GM19468 (cell line): ENCODE data around the gene IGLON5.

ENCODE experiments used
- ATAC-seq: cut with Tn5 transposase; IDR thresholded peaks from one replicate; pipeline ENCODE4 v1.9.1; 2021; ENCODE audit warnings: mild to moderate bottlenecking, moderate library complexity, moderate number of reproducible peaks; ENCODE audit not compliant: unreplicated experiment; ENCODE audit errors: extremely low read depth

The IGLON5 gene

DNA sequence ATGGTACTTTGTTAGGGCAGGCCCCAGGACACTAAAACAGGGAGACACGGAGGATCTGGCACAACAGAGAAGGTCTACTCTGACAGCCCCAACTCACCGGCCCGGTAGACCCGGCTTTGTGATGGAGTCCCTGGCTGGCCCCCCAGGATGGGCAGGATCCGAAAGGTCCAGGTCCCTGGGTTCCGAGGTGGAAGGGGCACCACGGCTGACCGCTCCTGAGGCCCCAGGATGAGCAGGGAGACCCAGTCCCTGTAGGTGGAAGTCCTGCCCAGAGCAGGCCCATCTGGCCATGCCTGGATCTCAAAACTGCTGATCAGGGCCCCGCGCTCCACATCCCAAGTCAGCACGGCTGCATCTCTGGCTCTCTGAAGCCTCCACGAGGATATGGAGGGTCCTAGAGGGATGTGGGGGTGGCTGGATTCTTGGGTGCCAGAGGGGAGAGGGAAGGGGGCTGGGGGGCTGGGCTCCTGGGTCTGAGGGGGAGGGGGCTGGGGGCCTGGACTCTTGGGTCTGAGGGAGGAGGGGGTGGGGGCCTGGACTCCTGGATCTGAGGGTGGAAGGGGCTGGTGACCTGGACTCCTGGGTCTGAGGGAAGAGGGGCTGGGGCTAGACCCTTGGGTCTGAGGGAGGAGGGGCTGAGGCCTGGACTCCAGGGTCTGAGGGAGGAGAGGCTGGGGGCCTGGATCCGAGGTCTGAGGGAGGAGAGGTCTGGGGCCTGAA, 25.9 kb downstream of the IGLON5 start:
- no peak for ATAC-seq

DNA sequence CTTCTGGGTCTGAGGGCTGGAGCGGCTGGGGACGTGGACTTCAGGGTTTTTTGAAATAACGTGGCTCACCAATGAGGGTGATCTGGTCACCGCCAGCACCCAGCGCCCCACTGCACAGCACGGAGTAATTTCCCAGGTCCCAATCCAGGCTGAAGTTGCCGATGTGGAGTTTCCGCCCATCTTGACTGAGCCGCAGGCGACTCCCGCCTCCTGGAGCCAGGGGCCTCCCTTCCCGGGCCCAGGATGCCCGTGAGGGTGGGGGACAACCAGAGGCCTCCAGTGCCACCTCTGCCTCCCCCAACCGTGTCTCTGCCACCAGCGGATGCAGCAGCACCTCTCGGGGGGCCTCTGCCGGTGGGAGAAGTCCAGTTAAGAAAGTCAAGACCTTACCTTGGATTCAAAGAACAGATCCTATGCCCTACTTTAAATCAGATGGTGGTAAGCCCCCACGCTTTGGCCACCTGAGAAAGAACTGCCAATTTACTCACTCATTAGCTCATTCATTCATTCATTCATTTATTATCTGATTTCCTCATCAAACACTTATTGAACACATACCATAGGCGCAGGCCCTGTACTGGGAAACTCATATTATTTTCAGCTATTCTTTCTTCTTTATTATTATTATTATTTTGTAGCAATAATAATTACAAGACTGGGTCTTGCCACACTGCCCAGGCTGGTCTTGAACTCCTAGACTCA, 26.6 kb downstream of the IGLON5 start:
- no peak for ATAC-seq

DNA sequence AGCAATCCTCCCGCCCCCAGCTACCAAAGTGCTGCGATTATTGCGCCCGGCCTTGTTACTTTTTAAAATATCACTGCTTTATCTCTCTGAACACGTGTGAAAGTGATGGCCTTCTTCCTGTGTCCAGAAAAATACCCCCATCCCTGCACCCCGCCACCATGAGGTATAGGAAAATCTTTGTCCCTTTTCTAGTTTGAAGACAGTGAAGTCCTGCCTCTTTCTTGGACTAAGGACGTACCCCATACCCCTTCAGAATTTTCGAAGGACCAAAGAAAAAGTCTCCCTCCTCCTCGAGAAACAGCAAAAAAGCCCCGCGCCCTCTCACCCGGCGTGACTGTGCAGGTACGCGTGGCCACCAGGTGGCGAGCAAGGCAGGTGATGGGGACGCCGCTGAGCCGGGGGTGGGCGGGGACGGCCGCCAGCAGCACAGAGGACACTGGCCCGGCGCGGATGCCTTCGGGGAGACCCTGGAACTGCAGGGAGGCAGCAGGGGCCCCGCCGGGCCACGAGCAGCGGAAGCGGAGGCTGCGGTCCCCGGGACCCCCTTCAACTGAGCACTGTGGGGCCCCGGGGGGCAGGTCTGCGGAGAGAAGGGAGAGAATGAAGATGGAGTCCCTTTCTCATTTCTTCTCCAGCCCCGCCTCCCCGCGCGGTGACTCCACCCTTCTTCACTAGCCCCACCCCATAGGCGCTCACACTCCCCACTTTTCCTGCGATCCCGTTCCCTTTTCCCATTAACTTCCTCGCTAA, 27.3 kb downstream of the IGLON5 start:
- peak; percentile 57 for ATAC-seq

DNA sequence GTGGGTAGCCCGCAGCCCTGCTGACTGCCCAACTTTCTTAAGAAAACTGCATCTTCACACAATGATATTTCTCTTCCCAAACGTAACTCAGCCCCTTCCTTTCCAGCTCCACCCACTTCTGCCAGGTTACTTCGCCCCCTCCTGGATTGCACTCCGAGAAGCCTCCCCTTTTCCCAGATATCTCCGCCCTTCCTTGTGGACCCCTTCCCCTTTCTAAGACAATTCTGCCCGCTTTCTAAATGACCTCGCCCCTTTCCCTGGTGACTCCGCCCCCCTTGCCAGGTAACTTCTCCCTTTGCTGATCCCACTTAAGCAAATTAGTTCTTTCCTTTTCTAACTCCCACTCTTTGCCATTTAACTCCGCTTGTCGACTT, 27.9 kb downstream of the IGLON5 start:
- ATAC-seq = no peak

DNA sequence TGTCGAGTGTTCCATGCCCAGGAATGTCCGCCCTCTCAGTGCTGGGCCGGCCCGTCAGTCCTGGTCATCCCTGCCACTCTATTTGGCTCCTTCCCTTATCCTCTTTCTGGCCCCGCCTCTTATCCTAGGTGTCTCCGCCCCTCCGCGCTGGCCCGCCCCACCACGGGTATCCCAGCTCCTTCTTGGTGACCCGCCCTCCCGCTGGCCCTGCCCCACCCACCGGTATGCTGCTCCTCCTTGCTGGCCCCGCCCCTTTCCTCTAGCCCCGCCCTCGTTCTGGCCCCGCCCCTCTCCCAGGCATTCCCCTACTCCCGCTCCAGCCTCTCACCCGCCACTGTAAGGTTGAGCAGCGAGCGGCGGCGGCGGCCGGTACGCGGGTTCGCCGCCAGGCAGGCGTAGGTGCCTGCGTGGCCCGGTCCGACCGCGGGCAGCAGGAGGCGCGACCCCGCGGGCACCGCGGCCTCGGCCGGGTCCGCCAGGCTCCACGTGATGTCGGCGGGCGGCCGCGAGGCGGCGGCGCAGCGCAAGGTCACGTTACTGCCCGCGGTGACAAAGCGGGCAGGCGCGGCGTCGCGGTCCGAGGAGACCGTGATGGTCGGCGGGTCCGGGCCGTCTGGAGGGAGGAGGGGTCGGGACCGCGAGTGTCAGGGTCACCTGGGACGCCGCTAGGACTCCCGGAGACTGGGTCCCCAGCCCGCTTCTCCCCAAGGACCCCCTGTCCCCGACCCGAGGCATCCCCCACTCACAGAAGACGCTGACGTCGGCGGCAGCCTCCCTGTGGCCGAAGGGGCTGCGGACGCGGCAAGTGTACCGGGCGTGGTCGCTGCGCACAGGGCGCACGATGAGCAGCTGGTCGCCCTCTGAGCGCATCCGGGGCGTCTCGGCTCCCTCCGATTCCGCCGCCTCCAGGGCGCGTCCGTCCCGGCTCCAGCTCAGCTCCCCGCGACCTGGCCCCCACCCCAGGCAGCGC, 28.5 kb downstream of the IGLON5 start:
- ATAC-seq = no peak

DNA sequence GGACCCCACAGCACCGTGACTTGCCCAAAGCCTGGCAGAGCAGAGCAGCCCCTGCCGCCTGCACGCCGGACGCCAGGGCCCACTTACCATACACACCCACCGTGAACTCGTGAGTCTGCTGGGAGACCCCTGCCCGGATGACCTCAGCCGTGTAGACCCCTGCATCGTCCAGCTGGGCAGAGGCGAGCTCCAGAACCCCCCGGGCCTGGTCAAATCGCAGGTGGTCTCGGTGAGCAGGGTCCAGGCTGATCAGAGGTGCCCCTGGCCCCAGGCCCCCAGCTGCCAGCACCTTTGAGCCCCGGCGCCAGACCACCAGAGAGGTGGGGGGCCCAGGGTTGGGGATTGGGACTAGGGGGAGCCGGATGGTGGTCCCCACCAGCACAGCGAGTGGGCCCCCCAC, 29.6 kb downstream of the IGLON5 start:
- no peak for ATAC-seq

DNA sequence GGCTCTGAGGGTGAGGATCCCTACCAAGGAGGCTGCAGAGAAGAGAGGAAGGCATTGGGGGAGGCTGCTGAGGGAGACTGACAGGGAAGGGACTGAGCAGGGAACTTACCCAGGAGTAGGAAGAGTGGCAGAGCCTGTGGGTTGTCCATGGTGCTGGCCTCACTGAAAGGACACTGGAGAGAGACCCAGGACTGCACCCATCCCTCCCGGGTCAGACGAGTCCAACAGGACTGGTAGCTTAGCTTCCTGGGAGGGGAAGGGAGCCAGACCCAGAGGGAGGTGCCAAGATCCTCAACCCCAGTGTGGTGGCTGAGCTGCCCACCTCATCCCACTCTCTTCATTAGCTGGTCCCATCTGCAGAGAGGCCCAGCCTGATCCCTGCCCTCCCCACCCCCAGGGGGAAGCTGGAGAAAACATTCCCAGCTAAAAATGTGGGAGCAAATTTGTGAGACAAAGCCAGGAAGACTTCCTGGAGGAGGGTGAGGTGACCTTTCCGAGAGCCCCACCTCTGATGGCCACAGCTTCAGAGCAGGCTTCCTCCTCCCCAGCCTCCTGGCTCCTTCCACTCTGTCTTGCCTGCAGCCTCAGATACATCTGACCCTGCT, 30.6 kb downstream of the IGLON5 start, which contains the start of gene VSIG10L:
TSS of gene VSIG10L (minus strand) at position 164 of the 605 bp plus-strand sequence. CDS start at position 149, 15 bp downstream.
- no peak for ATAC-seq

DNA sequence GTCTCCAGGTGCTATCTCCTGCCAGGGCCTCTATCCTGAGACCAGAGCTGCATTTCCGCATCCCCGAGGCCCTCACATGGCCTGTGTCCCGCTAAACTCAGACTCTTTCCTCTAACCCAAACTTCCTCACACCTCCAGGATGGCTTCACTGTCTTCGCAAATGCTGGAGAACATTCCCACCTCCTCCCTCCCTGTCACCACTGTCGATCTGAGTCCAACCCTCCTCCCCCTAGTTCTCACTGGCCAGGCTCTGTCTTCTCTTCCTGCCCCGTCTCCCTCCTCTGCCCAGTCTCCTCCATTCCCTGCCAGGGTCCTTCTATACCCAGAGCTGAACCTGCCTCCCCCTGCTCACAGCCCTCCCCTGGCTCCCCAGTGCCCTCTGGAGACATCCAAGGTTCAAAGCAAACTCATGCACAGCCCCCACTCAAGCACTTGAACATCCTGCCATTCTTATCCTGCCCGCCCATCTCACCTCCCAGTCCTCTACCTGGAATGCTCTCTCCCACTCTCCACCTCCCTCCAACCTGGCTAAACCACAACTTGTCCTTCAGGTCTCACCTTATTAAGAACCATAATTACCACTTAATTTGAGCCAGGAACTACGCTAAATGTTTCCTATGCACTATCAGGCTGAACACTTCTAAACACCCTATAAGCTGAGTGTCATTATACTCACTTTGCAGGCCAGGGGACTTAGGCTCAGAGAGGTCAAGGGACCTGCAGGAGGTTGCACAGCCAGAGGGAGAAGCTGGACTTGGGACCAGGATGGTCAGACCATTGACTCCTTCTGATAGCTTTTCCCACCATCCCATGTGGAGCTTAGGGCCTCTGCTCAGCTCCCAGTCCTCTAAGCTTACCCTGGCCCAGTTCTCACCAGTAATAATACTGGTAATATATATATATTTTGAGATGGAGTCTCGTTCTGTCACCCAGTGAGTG, 31.5 kb downstream of the IGLON5 start:
- ATAC-seq = no peak

DNA sequence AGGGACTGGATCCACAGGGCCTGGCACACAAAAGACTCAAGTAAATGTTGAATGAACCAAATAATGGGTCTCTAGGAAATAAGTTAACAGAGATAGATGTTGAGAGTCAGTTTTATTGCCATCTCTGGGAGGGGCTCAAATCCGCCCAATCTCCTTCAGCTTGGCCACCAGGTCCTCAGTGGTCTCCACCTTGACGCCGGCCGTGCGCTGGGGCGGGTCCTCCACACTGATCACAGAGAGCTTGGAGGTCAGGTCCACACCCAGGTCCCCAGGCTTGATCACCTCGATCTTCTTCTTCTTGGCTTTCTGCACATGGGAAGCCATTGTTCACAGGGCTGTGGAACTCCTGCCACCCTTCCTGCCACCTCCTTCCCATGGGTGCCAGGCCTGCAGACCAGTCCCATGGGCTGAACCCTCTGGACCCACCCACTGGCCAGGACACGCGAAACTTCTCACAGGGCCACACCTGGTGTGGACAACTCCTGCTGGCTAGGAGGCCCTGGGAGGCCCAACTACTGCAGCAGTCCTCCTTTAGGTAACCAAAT, 33.7 kb downstream of the IGLON5 start:
- ATAC-seq = no peak

DNA sequence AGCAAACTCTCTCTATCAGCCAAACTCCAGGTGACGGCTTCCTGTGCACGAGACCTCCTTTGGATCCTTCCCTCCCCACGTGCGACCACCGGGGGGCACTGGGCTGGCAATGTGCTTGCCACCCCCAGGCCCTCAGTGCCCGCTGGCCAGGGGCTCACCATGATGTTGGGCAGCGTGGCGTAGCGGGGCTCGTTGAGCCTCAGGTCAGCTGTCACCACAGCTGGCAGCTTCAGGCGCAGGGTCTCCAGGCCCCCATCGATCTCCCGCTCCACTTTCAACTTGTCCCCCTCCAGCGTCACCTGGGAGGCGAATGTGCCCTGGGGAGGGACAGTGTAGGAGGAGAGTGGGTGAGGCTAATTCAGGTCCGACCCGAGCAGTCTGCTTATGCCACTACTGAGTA, 35.3 kb downstream of the IGLON5 start:
- no peak for ATAC-seq

DNA sequence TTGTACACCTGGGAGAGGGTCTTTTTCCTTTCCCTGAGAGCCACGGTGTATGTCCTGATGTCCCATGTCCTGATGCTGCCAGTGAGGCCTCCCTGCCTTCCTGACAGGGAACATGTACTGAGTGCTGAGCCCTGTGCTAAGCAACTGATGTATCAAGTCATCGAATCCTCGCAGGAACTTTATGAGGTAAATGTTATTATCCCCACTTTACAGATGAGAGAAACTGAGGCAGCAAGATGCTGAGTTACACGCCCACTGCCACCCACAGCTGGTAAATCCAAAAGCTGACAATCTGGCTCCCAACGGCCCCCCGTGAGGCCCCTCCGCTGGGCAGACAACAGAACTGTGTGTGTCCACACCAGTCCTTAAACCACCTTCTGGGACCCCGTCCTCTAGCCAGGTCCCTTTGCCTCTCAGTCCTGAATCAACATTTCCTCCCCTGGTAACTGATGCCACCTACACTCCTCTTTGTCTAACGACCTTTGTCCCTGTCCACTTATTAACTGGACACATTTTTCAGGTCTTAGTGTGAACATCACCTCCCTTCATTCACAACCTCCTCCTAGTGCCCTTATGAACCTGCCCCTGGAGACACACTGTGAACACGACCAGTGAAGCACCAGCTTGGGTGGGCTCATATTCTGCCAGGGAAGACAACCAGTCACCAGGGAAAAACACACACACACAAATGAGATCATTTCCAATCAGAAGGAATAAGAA, 35.9 kb downstream of the IGLON5 start:
- ATAC-seq = no peak

DNA sequence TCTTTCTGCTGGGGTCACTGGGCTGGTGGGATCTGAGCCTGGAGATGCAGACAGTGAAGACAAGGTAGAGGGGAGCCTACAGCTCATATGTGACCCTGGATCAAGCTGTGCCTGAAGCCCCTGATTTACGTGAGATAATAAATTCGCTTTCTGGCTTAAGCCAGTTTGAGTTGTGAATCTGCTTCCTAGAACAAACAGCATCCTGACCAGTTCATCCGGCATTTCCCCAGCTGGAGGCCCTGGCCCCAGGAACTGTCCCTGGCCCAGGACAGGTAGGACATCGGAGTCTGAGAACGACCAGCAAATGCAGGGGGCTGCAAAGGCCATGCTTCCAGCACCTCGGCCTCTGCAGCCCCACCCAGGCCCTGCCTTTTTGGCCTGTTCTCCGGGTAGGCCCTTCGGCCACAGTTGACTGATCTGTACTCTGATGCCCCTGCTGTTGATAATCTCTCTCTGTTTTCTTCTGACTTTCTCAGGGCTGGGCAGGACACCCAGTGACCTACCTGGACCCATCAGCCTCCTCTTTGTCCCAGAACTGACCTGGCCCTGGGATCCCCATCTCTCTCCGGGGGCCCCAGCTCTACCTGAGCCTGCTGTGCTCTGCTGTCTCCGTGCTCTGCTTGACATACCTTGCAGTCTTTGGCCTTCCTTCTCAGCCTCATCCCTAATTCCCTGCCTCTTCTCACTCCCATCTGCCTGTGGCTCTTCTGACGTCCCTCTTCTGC, 40.0 kb downstream of the IGLON5 start:
- ATAC-seq = no peak

DNA sequence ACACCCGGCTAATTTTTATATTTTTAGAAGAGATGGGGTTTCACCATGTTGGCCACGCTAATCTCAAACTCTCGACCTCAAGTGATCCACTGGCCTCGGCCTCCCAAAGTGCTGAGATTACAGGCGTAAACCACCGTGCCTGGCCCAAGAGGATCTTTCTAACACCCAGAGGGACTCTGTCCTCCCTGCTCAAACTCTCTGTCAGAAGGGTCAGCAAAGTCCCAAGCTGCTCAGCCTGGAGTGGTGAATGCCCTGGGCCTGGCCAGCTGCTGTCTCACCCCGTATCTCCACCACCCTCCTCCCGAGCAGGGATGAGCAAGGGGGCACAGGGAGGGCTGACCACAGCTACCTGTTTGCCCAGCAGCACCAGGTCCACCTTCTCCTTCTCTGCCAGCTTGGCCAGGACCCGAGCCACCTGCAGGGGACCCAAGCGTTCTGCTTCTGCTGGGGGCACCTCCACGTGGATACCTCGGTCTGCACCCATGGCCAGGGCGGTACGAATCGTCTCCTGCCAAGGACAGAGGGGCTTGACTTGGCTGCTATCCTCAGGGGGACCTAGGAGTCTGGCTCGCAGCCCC, 41.4 kb downstream of the IGLON5 start:
- no peak for ATAC-seq

DNA sequence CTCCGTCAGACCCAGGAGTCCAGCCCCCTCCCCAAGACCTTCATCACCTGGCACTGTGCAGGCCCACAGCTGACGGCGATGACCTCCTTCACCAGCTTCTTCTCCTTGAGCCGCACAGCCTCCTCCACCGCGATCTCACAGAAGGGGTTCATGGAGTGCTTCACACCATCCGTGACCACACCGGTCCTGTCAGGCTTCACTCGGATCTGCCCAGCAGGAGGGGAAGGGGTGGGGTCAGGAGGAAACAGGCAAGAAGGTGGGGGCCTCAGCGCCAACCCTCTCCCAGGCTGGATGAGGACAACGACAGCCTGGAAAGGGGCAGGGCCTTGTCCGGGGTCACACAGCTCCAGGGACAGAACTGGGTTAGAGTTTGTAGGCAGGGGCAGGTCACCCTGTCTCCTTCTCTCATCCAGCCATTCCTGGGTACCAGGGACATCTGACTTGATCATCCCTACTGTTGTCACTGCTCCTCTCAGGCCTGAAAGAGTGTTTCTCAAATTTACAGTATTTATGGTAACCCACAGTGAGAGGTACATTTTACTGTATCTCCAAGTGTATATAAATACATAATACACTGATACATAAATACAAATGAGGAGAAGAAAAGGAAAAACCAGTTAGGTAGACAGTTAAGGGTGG, 42.8 kb downstream of the IGLON5 start:
- ATAC-seq = no peak

DNA sequence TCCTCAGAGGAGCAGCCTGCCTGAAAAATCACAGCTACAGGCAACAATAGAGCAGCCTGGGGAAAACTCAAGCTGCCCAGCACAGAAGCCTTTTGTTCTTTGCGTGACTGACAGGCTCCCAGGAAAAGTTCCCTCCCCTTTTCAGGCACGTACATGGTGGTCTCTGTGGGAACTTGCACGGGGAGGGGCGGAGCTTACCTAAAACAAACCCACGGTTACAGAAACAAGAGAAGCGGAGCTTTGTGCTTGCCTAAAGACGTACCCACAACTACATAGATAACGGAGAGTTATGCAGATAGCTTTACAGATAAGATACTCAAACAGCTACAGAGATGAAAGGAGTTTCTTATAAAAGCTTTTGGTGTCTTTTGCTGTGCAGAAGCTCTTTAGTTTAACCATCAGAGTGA, 43.3 kb downstream of the IGLON5 start:
- no peak for ATAC-seq

DNA sequence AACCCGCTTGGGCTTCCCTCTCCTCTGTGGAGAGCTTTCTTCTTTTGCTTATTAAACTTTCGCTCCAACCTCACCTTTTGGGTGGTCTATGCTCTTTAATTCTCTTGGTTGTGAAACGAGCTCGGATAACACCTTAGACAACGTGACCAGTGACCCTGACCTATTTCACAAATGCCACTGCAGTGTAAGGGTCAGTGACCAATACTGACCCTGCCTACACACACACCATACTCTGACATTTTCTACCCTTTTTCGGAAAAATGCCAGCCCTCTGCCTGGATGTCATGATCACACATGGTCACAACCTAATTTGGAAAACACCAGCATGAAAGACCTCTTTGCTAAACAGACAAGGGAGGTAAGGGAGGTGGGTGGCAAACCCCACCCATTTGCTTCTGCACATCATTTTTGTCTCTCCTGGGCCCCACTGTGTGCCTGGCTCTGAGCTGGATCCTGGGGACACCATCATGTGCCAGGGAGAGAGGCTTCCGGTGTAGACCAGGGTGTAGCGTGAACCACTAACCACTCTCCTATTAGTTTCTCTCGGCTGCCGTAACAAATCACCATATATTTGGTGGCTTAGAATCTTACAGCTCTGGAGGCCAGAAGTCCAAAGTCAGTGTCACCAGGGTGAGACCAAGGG, 44.8 kb downstream of the IGLON5 start:
- ATAC-seq = no peak
